Activated CD8-positive, alpha-beta memory T cell treated with anti-CD3 and anti-CD28 coated beads for 36 hours (primary cell): ENCODE data around the gene TREML2. TPM values are rescaled to one million over a fixed set of nuclear protein-coding genes. Genes with fewer than 3 reads are reported as not detected.
"Not testable (repeated sequence)": the region's sequence is repeated elsewhere in the genome, so short reads cannot be mapped to it uniquely, and the experiment has no call there.

Experiments
- CTCF ChIA-PET: fragments of 350-600 bp; sonication (Branson Sonifier 250); formaldehyde crosslinking; loops from one replicate; lab custom pipeline; 2021; ENCODE audit warnings: antibody characterized with exemption; lab: Charles Lee
- POLR2A ChIA-PET: fragments of 350-600 bp; sonication (Branson Sonifier 250); formaldehyde crosslinking; loops from one replicate; lab custom pipeline; 2021; ENCODE audit warnings: antibody characterized with exemption; lab: Charles Lee
- total RNA-seq, 2 experiments: library from RNA; stranded (reverse); gene quantifications; one replicate each; pipeline ENCODE4 v1.2.3, GENCODE V29; 2021

The TREML2 gene
- 1 to 10 TPM; 2.0 to 2.3 TPM for total RNA-seq

- ChIA-PET POLR2A (no interaction called here), CTCF (interaction anchor here (0.9 to 1.5 kb wide), 3 partner anchors 11 to 119 kb away, joined by 3 read pairs; no protein-coding TSS in a partner anchor)
Measured at GRCh38 chr6:41200901-41201763, at the start of gene TREML2. TREML2 (minus strand) TSS chr6:41201149; CDS start chr6:41201008, 141 bp downstream.

- CTCF ChIA-PET = no interaction called here
- POLR2A ChIA-PET = no interaction called here
Measured at GRCh38 chr6:41247882-41248705, 47.1 kb upstream of the TREML2 start.

GRCh38 chr6:41247288-41247865 lies 46.4 kb upstream of the TREML2 start:
- POLR2A ChIA-PET = no interaction called here
- CTCF ChIA-PET = no interaction called here

GRCh38 chr6:41246529-41246928 lies 45.6 kb upstream of the TREML2 start:
- POLR2A ChIA-PET, CTCF ChIA-PET: not testable (repeated sequence)

- ChIA-PET CTCF (no interaction called here), POLR2A (no interaction called here)
Measured at GRCh38 chr6:41239467-41240159, 38.7 kb upstream of the TREML2 start.

- ChIA-PET CTCF (no interaction called here), POLR2A (no interaction called here)
Measured at GRCh38 chr6:41237128-41237527, 36.2 kb upstream of the TREML2 start.

- CTCF ChIA-PET = interaction anchor here (1.1 kb wide), 1 partner anchor 50 kb away, joined by 3 read pairs; no protein-coding TSS in a partner anchor
Measured at GRCh38 chr6:41236276-41236675, 35.3 kb upstream of the TREML2 start.

GRCh38 chr6:41232667-41233066 lies 31.7 kb upstream of the TREML2 start:
- ChIA-PET POLR2A (no interaction called here), CTCF (no interaction called here)

More at GRCh38 chr6:41236276-41236675, 35.3 kb upstream of the TREML2 start:
- POLR2A ChIA-PET = no interaction called here

- ChIA-PET POLR2A (no interaction called here), CTCF (no interaction called here)
Measured at GRCh38 chr6:41231246-41231645, 30.3 kb upstream of the TREML2 start.

- ChIA-PET POLR2A (no interaction called here), CTCF (no interaction called here)
Measured at GRCh38 chr6:41229721-41230120, 28.8 kb upstream of the TREML2 start.

GRCh38 chr6:41228616-41229015 lies 27.7 kb upstream of the TREML2 start:
- CTCF ChIA-PET = no interaction called here
- POLR2A ChIA-PET = no interaction called here

GRCh38 chr6:41228096-41228495 lies 27.1 kb upstream of the TREML2 start, which contains the start of gene TREML4:
TREML4 (plus strand) TSS chr6:41228349; CDS start chr6:41228428, 79 bp downstream.
- CTCF ChIA-PET = no interaction called here

GRCh38 chr6:41226752-41227151 lies 25.8 kb upstream of the TREML2 start:
- ChIA-PET CTCF (no interaction called here), POLR2A (no interaction called here)

More at GRCh38 chr6:41228096-41228495, 27.1 kb upstream of the TREML2 start, which contains the start of gene TREML4:
- POLR2A ChIA-PET = no interaction called here

- POLR2A ChIA-PET = no interaction called here
- CTCF ChIA-PET = interaction anchor here (1.0 kb wide), 1 partner anchor 109 kb away, joined by 3 read pairs; no protein-coding TSS in a partner anchor
Measured at GRCh38 chr6:41224800-41225199, 23.9 kb upstream of the TREML2 start.

- ChIA-PET CTCF (no interaction called here), POLR2A (no interaction called here)
Measured at GRCh38 chr6:41222513-41222912, 21.6 kb upstream of the TREML2 start.

- CTCF ChIA-PET = no interaction called here
Measured at GRCh38 chr6:41222045-41222444, 21.1 kb upstream of the TREML2 start.

GRCh38 chr6:41216616-41217015 lies 15.7 kb upstream of the TREML2 start:
- CTCF ChIA-PET = no interaction called here
- POLR2A ChIA-PET = no interaction called here

More at GRCh38 chr6:41222045-41222444, 21.1 kb upstream of the TREML2 start:
- POLR2A ChIA-PET = no interaction called here

GRCh38 chr6:41215777-41216176 lies 14.8 kb upstream of the TREML2 start:
- ChIA-PET POLR2A (no interaction called here), CTCF (no interaction called here)
